Endothelial cell (in vitro differentiated cells): ENCODE measurements around the gene DPCD. TPM values are rescaled to one million over a fixed set of nuclear protein-coding genes. Genes with fewer than 3 reads are reported as not detected.

Source experiments
- DNase-seq: peaks from one replicate; pipeline ENCODE4 v3.0.0; 2021; ENCODE audit warnings: low spot score
- H3K27ac Mint-ChIP-seq: one replicate; pipeline ENCODE4 v1.8.0; 2021; ENCODE audit warnings: mixed read lengths, inconsistent platforms; ENCODE audit not compliant: unreplicated experiment
- H3K27me3 Mint-ChIP-seq: one replicate; pipeline ENCODE4 v1.8.0; 2021; ENCODE audit warnings: mild to moderate bottlenecking, moderate library complexity, mixed read lengths, inconsistent platforms; ENCODE audit not compliant: unreplicated experiment
- H3K36me3 Mint-ChIP-seq: one replicate; pipeline ENCODE4 v1.8.0; 2021; ENCODE audit warnings: mild to moderate bottlenecking, low read depth, mixed read lengths, inconsistent platforms; ENCODE audit not compliant: unreplicated experiment
- H3K4me1 Mint-ChIP-seq: one replicate; pipeline ENCODE4 v1.8.0; 2021; ENCODE audit warnings: mild to moderate bottlenecking, mixed read lengths, inconsistent platforms; ENCODE audit not compliant: unreplicated experiment
- H3K4me3 Mint-ChIP-seq: one replicate; pipeline ENCODE4 v1.8.0; 2021; ENCODE audit warnings: mild to moderate bottlenecking, mixed read lengths, inconsistent platforms; ENCODE audit not compliant: unreplicated experiment
- H3K9me3 Mint-ChIP-seq: one replicate; pipeline ENCODE4 v1.8.0; 2021; ENCODE audit warnings: mixed read lengths, inconsistent platforms; ENCODE audit not compliant: unreplicated experiment
- CTCF ChIP-seq: fragments of 200-600 bp; sonication (generic); IDR thresholded peaks from one replicate; pipeline ENCODE4 v1.5.0; 2021; ENCODE audit warnings: antibody characterized with exemption; ENCODE audit not compliant: unreplicated experiment
- total RNA-seq: library from RNA; stranded (reverse); fragmentation: NEBNext Ultra II Directional; extraction: Animal tissue kit (Norgen Biotek cat#: 25700); gene quantifications from one replicate; pipeline ENCODE4 v1.2.1, GENCODE V29; 2021; ENCODE audit not compliant: unreplicated experiment

DPCD gene
- total RNA-seq, 1 donor from 2014 or later: 16.7 TPM

DNA sequence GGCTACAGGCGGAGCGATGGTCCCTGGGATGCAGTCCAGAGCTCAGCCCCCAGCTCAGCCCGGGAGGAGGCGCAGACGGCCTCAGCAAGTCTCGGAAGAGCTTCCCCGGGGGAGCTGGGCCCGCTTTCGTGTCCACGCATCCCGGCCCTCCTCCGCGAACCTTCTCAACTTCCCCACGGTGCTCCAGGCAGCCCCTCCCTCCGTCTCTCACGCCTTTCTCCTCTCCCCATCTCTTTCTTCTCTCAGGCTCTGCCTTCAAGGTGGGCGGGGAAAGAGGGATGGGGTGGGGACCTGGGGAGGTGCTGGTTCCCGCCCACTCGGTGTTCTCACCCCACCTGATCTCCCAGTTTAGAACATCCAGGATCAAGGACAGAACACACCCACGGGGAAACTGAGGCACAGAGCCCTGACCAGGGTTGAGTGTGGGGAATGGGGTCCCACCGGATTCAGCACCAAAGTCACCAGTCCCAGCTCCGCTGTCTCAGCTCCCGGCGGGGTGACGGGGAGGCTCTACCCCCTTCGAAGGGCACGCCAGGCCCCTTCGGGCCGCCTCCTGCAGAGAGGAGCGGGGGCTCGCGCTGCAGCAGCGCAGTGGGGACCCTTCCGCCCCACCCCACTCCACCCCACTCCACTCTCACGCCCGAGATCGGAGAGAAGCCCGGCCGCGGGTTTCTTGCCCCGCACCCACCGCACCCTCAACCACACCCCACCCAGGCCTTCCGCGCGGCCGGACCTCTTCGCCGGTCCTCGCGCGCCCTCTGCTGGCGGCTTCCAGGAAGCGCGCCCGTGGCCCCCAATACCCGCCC, 18.3 kb upstream of the DPCD start:
- TF ChIP-seq CTCF: peak; percentile 97
- Mint-ChIP-seq H3K4me3 (no peak overlapping the region), H3K4me1 (peaks cover 2% of the 10 kb centered on the region), H3K27me3 (peaks cover 34% of the 10 kb centered on the region), H3K36me3 (no peaks in the 10 kb centered on the region), H3K9me3 (no peaks in the 10 kb centered on the region), H3K27ac (no peak overlapping the region)
- peak; percentile 86 for DNase-seq

DNA sequence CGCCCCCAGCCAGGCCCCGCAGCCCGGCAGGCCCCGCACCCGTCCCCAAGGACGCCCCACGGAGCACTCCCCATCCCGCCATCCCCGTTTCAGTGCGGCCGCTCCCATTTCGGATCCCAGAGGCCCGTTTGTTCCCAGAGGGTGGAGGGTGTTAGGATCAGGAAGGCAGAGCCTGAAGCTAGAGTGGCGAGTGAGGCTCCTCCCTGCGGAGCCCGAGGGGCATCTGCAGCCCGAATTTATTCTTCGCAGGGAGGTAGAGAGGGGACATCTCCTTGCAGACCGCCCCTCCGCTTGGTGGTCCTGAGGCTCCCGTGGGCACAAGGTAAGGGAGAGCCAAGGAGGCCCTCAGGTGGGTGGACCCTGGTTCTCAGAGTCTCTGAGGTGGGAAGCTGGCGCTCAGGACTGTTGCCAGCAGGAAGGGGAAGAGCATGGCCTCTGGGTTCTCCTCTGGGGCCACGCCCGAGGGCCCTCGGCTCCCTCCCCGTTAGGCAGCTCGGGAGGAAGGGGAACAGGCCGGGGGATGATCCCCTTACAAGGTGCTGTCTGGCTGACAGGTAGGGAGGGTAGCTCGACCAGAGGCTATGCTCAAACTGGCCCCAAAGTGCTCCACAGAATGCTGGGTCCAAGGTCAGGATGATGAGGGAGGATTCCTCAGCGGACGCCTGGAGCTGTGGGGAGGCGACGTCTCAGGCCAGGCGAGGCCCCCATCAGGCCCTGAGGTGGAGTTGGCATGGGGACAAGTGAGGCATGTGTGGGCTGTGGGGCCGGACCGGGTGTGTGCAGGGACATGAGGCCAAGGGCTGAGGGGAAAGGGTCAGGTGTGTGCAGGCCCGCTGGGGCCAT, 17.5 kb upstream of the DPCD start:
- Mint-ChIP-seq H3K4me1 (peaks cover 2% of the 10 kb centered on the region), H3K27me3 (peaks cover 34% of the 10 kb centered on the region), H3K9me3 (no peaks in the 10 kb centered on the region), H3K4me3 (no peak overlapping the region), H3K27ac (no peak overlapping the region), H3K36me3 (no peaks in the 10 kb centered on the region)
- DNase-seq: no peak
- peak; percentile 53 for TF ChIP-seq CTCF

DNA sequence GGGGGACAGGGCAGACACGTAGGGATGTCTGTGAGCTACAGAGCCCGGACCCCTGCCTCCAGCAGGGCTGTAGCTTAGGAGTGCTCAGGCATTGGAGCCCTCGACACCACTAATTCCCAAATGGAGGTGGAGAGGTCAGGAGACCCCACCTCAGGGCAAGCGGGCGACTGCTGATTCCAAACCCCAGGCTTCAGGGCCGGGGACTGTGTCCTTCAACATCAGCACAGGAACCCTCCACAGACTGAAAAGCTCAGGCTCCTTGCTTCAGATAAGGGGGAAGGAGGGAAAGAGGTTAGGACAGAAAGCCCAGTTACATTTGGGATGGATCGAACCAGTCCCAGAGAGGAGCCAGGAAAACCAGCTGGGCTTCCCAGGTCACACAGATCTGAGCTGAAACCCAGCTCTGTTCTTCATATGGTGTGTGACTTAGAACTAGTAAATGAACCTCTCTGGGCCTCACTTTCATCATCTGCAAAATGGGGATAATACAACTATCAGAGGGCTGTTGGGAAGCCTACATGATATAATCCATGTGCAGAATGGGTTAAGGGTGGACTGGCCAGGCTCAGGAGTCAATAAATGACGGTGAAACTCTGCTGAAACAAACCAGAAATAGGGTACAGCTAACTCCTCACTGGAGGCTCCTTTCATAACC, 16.7 kb upstream of the DPCD start:
- H3K4me3 Mint-ChIP-seq: no peak overlapping the region
- H3K36me3 Mint-ChIP-seq: no peaks in the 10 kb centered on the region
- no peak overlapping the region for H3K27ac Mint-ChIP-seq
- no peak for DNase-seq
- H3K27me3 Mint-ChIP-seq: peaks cover 28% of the 10 kb centered on the region
- no peak for TF ChIP-seq CTCF
- H3K4me1 Mint-ChIP-seq: peaks cover 2% of the 10 kb centered on the region
- H3K9me3 Mint-ChIP-seq: no peaks in the 10 kb centered on the region

DNA sequence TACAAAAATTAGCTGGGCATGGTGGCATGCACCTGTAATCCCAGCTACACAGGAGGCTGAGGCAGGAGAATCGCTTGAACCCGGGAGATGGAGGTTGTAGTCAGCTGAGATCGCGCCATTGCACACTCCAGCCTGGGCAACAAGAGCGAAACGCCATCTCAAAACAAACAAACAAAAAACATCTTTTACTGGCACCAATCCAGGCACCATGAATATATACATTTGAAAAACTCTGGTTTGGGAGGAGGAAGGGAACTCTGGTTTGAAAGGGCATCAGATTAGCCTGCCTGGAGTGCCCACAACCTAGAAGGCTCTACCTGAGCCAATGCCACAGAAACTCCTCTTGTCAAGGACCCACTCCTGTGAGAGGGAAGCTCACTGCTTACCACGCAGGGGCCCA, 16.0 kb upstream of the DPCD start:
- TF ChIP-seq CTCF: no peak
- H3K4me1 Mint-ChIP-seq: no peaks in the 10 kb centered on the region
- no peak overlapping the region for H3K4me3 Mint-ChIP-seq
- no peaks in the 10 kb centered on the region for H3K36me3 Mint-ChIP-seq
- no peak overlapping the region for H3K27ac Mint-ChIP-seq
- no peaks in the 10 kb centered on the region for H3K9me3 Mint-ChIP-seq
- DNase-seq: no peak
- peaks cover 24% of the 10 kb centered on the region for H3K27me3 Mint-ChIP-seq
